HepG2 (cell line): ENCODE results near the gene ENPP1. TPM values are rescaled to one million over a fixed set of nuclear protein-coding genes. Genes with fewer than 3 reads are reported as not detected.

ENCODE experiments used
- ARID3A ChIP-seq: IDR thresholded peaks from 2 replicates; pipeline ENCODE4 v1.6.1; 2012; ENCODE audit warnings: low read depth, low read length, improper control_type of control experiment
- CREB1 ChIP-seq, 2 experiments: fragments of 450-650 bp in 1 of 2; IDR thresholded peaks; 2 replicates each; pipeline ENCODE4 v1.6.1; 2016 to 2017; ENCODE audit warnings: control low read depth in 1 of 2, mild to moderate bottlenecking in 1 of 2, missing compliant biosample characterization in 1 of 2, missing genetic modification characterization in 1 of 2
- CREM ChIP-seq, 2 experiments: sonication (generic) in 1 of 2; formaldehyde crosslinking in 1 of 2; IDR thresholded peaks; 2 replicates each; pipeline versions ENCODE4 v1.4.0 to v1.6.1; 2016 to 2020; ENCODE audit warnings: antibody characterized with exemption in 1 of 2, mild to moderate bottlenecking in 1 of 2, missing genetic modification reagents in 1 of 2
- GATAD1 ChIP-seq: IDR thresholded peaks from 2 replicates; pipeline ENCODE4 v1.6.1; 2016; ENCODE audit warnings: missing genetic modification reagents, missing compliant biosample characterization
- HOMEZ ChIP-seq: IDR thresholded peaks from 2 replicates; pipeline ENCODE4 v1.6.1; 2016; ENCODE audit warnings: low read depth
- KLF13 ChIP-seq: sonication (generic); formaldehyde crosslinking; IDR thresholded peaks from 2 replicates; pipeline ENCODE4 v1.4.0; 2020; ENCODE audit warnings: mild to moderate bottlenecking, missing genetic modification reagents
- KLF16 ChIP-seq, 2 experiments: sonication (generic) in 1 of 2; formaldehyde crosslinking in 1 of 2; IDR thresholded peaks; 2 replicates each; pipeline versions ENCODE4 v1.6.1 to v1.8.0; 2016 to 2023; ENCODE audit warnings: missing genetic modification reagents in 2 of 2, missing compliant biosample characterization in 1 of 2
- NR2F6 ChIP-seq, 2 experiments: IDR thresholded peaks; 2 replicates each; pipeline ENCODE4 v1.6.1; 2016; ENCODE audit warnings: antibody characterized with exemption in 1 of 2, mild to moderate bottlenecking in 1 of 2
- PITX1 ChIP-seq: sonication (generic); formaldehyde crosslinking; IDR thresholded peaks from 2 replicates; pipeline ENCODE4 v1.5.1; 2020; ENCODE audit warnings: mild to moderate bottlenecking, missing genetic modification reagents
- REPIN1 ChIP-seq: sonication (generic); formaldehyde crosslinking; IDR thresholded peaks from 2 replicates; pipeline ENCODE4 v1.8.0; 2022; ENCODE audit warnings: missing genetic modification reagents, low read depth, mild to moderate bottlenecking, borderline replicate concordance
- RFX1 ChIP-seq: fragments of 450-650 bp; IDR thresholded peaks from 2 replicates; pipeline ENCODE4 v1.6.1; 2017
- RORA ChIP-seq: sonication (generic); formaldehyde crosslinking; IDR thresholded peaks from 2 replicates; pipeline ENCODE4 v1.5.0; 2020; ENCODE audit warnings: mild to moderate bottlenecking, missing genetic modification reagents, moderate library complexity
- SAP130 ChIP-seq: IDR thresholded peaks from 2 replicates; pipeline ENCODE4 v1.6.1; 2016; ENCODE audit warnings: low read depth
- SIN3A ChIP-seq: IDR thresholded peaks from 2 replicates; pipeline ENCODE4 v1.6.1; 2011; ENCODE audit warnings: low read depth, mild to moderate bottlenecking, control low read depth, low read length, borderline replicate concordance
- TBL1XR1 ChIP-seq: fragments of 150-350 bp; IDR thresholded peaks from 2 replicates; pipeline ENCODE4 v1.6.1; 2014; ENCODE audit warnings: borderline replicate concordance, low read length; ENCODE audit not compliant: partially characterized antibody
- TSC22D2 ChIP-seq: sonication (generic); formaldehyde crosslinking; IDR thresholded peaks from 2 replicates; pipeline ENCODE4 v1.5.1; 2020; ENCODE audit warnings: missing genetic modification reagents, mild to moderate bottlenecking, borderline replicate concordance
- ZFP36L1 ChIP-seq: sonication (generic); formaldehyde crosslinking; IDR thresholded peaks from 2 replicates; pipeline ENCODE4 v1.8.0; 2022; ENCODE audit warnings: mild to moderate bottlenecking, missing genetic modification reagents, moderate library complexity
- ZNF280D ChIP-seq: sonication (generic); formaldehyde crosslinking; IDR thresholded peaks from 2 replicates; pipeline ENCODE4 v1.5.1; 2020; ENCODE audit warnings: mild to moderate bottlenecking, missing genetic modification reagents
- ZNF614 ChIP-seq: IDR thresholded peaks from 2 replicates; pipeline ENCODE4 v1.6.1; 2018; ENCODE audit warnings: missing biosample characterization, missing genetic modification reagents, inconsistent platforms, borderline replicate concordance
- ZNF670 ChIP-seq: sonication (generic); formaldehyde crosslinking; IDR thresholded peaks from 2 replicates; pipeline ENCODE4 v1.8.0; 2022; ENCODE audit warnings: mild to moderate bottlenecking, missing genetic modification reagents, borderline replicate concordance
- polyA plus RNA-seq, 8 experiments: library from polyadenylated mRNA; depleted of rRNA in 3 of 8; stranded (reverse) in 7 of 8; unstranded in 1 of 8; fragments of >200 nt; fragmentation: Illumina TruSeq in 4 of 8; extraction: Trizol in 4 of 8; gene quantifications; 2 replicates each; pipeline versions ENCODE4 v1.2.1 to v1.2.3, GENCODE V29; 2011 to 2016; ENCODE audit warnings: low read depth in 4 of 8, missing spikeins in 1 of 8, mixed read lengths in 1 of 8; ENCODE audit not compliant: insufficient read depth in 1 of 8
- total RNA-seq, 5 experiments: library from RNA; depleted of rRNA; stranded (reverse); fragments of >200 nt; fragmentation: Illumina TruSeq; extraction: Trizol; gene quantifications; 2 replicates each; pipeline ENCODE4 v1.2.3, GENCODE V29; 2016; ENCODE audit warnings: low read depth in 1 of 5
- TF ChIP-seq, protein P1 (sequence below): IDR thresholded peaks from 2 replicates; pipeline ENCODE4 v1.6.1; 2016
- TF ChIP-seq, protein P2 (sequence below): sonication (generic); formaldehyde crosslinking; IDR thresholded peaks from 2 replicates; pipeline ENCODE4 v1.5.0; 2020; ENCODE audit warnings: missing genetic modification reagents

The ENPP1 gene
- total and polyA plus RNA-seq, 2 of the 13 experiments (the other 11 are each of a cell fraction or from before 2014, with no cell fraction given) = 56.5 to 160 TPM

GRCh38 chr6:131867744-131868143 is 59.9 kb downstream of the ENPP1 start (continued):
- TF ChIP-seq ZNF670 (CRISPR knock-in tag) (no peak), RFX1 (no peak), KLF16 (CRISPR knock-in tag; IDR thresholded peaks at IDR 0.05) (0 out of 4 replicates have a peak, but pooled peaks of 1 of the 2 experiments have one; percentile 12), CREM (IDR thresholded peaks at IDR 0.05) (peak; percentile 39; the same call in 1 of the 2 replicates), CREM (CRISPR knock-in tag; IDR thresholded peaks at IDR 0.05) (no peak), GATAD1 (no peak), TSC22D2 (CRISPR knock-in tag) (no peak), KLF13 (CRISPR knock-in tag) (no peak), NR2F6 (IDR thresholded peaks at IDR 0.05) (peak; percentile 75), NR2F6 (CRISPR knock-in tag; IDR thresholded peaks at IDR 0.05) (peak; percentile 65; the same call in 1 of the 2 replicates), ZFP36L1 (CRISPR knock-in tag) (no peak), ZNF280D (no peak), SIN3A (no peak), SAP130 (CRISPR knock-in tag) (0 out of 2 replicates have a peak, but pooled peaks have one; percentile 15), RORA (no peak), ZNF614 (CRISPR knock-in tag) (peak; percentile 78; the same call in 1 of the 2 replicates), REPIN1 (CRISPR knock-in tag) (no peak), TBL1XR1 (no peak), CREB1 (IDR thresholded peaks at IDR 0.05) (no peak), CREB1 (CRISPR knock-in tag; IDR thresholded peaks at IDR 0.05) (peak; percentile 36; the same call in 1 of the 2 replicates), HOMEZ (peak; percentile 20; the same call in 1 of the 2 replicates), PITX1 (CRISPR knock-in tag) (no peak), ARID3A (peak; percentile 66; the same call in 1 of the 2 replicates)
- TF ChIP-seq, protein P1, sequence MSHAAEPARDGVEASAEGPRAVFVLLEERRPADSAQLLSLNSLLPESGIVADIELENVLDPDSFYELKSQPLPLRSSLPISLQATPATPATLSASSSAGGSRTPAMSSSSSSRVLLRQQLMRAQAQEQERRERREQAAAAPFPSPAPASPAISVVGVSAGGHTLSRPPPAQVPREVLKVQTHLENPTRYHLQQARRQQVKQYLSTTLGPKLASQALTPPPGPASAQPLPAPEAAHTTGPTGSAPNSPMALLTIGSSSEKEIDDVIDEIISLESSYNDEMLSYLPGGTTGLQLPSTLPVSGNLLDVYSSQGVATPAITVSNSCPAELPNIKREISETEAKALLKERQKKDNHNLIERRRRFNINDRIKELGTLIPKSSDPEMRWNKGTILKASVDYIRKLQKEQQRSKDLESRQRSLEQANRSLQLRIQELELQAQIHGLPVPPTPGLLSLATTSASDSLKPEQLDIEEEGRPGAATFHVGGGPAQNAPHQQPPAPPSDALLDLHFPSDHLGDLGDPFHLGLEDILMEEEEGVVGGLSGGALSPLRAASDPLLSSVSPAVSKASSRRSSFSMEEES = peak; percentile 82
- TF ChIP-seq, protein P2, sequence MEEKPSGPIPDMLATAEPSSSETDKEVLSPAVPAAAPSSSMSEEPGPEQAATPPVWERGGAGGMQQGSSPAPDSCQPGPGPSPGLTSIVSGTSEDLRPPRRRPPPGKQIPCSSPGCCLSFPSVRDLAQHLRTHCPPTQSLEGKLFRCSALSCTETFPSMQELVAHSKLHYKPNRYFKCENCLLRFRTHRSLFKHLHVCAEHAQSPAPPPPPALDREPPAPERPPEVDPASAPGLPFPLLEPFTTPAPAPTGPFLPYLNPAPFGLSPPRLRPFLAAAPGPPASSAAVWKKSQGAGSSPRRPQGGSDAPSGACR = no peak
